HepG2 (cell line): Measurements from ENCODE around the gene MYL4. TPM values are rescaled to one million over a fixed set of nuclear protein-coding genes. Genes with fewer than 3 reads are reported as not detected.
A peak's percentile ranks its signal among the peaks of the same experiment; 100 is the strongest.

Experiments used
- CEBPG ChIP-seq: IDR thresholded peaks from 2 replicates; pipeline ENCODE4 v1.6.1; 2016
- DNMT1 ChIP-seq: sonication (generic); formaldehyde crosslinking; IDR thresholded peaks from 2 replicates; pipeline ENCODE4 v1.5.1; 2020; ENCODE audit warnings: mild to moderate bottlenecking, missing genetic modification reagents
- MXD4 ChIP-seq: IDR thresholded peaks from 2 replicates; pipeline ENCODE4 v1.6.1; 2016; ENCODE audit warnings: mild to moderate bottlenecking, missing biosample characterization, missing genetic modification reagents
- ZNF274 ChIP-seq: sonication (generic); formaldehyde crosslinking; IDR thresholded peaks from 2 replicates; pipeline ENCODE4 v1.5.1; 2020; ENCODE audit warnings: mild to moderate bottlenecking, missing genetic modification reagents
- ZNF335 ChIP-seq: sonication (generic); formaldehyde crosslinking; IDR thresholded peaks from 2 replicates; pipeline ENCODE4 v1.4.0; 2020; ENCODE audit warnings: missing genetic modification reagents
- ZNF644 ChIP-seq: IDR thresholded peaks from 2 replicates; pipeline ENCODE4 v1.6.1; 2016; ENCODE audit warnings: low read depth
- polyA plus RNA-seq, 8 experiments: library from polyadenylated mRNA; depleted of rRNA in 3 of 8; stranded (reverse) in 7 of 8; unstranded in 1 of 8; fragments of >200 nt; fragmentation: Illumina TruSeq in 4 of 8; extraction: Trizol in 4 of 8; gene quantifications; 2 replicates each; pipeline versions ENCODE4 v1.2.1 to v1.2.3, GENCODE V29; 2011 to 2016; ENCODE audit warnings: low read depth in 4 of 8, missing spikeins in 1 of 8, mixed read lengths in 1 of 8; ENCODE audit not compliant: insufficient read depth in 1 of 8
- total RNA-seq, 5 experiments: library from RNA; depleted of rRNA; stranded (reverse); fragments of >200 nt; fragmentation: Illumina TruSeq; extraction: Trizol; gene quantifications; 2 replicates each; pipeline ENCODE4 v1.2.3, GENCODE V29; 2016; ENCODE audit warnings: low read depth in 1 of 5
- TF ChIP-seq, protein P1 (sequence below): sonication (generic); formaldehyde crosslinking; IDR thresholded peaks from 2 replicates; pipeline ENCODE4 v1.4.0; 2020; ENCODE audit warnings: missing genetic modification reagents, borderline replicate concordance
- TF ChIP-seq, protein P2 (sequence below): sonication (generic); formaldehyde crosslinking; IDR thresholded peaks from 2 replicates; pipeline ENCODE4 v1.5.1; 2020; ENCODE audit warnings: mild to moderate bottlenecking, missing genetic modification reagents, moderate library complexity

Gene MYL4
- total and polyA plus RNA-seq, 2 of the 13 experiments (the other 11 are each of a cell fraction or from before 2014, with no cell fraction given) = not detected

DNA sequence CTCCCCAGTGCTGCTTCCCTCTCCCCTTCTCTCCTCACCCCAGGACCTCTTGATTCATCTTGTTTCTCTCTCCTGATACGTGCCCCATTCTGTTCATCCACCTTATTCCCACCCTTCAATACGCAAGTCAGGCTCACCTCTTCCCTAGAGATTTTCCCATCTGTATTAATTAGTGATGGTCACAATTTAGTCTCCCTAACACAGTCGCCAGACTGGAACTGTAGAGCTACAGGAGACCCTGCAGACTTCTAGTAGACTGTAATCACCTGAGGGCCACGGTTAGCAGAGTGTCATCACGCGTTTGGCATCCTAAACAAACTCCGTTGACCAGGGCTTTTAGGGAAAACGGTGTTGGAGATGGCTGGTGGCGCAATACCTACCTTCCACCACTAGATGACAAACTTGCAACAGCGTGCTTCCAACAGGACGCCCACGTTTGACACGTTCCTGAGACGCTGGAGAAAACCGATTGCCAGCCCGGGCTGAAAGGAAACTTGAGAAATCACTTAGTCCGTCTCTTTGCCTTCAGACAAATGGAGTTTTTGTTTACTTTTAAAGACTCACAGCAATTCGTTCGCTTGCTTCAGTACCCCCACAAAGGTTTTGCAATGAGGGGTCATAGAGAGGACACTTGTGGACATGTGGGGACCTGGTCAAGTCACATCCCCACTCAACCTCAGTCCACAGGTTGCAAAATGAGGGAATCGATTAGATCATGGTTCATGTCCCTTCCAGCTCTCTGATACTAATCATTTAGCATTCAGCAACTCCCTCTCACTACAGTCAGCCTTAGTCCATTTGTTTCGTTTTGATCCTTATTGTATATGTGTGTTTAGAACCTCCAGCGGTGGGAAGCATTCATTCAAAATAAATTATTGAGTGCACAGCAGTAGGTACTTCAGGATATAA lies 20.6 kb downstream of the MYL4 start (continued):
- TF ChIP-seq, protein P1, sequence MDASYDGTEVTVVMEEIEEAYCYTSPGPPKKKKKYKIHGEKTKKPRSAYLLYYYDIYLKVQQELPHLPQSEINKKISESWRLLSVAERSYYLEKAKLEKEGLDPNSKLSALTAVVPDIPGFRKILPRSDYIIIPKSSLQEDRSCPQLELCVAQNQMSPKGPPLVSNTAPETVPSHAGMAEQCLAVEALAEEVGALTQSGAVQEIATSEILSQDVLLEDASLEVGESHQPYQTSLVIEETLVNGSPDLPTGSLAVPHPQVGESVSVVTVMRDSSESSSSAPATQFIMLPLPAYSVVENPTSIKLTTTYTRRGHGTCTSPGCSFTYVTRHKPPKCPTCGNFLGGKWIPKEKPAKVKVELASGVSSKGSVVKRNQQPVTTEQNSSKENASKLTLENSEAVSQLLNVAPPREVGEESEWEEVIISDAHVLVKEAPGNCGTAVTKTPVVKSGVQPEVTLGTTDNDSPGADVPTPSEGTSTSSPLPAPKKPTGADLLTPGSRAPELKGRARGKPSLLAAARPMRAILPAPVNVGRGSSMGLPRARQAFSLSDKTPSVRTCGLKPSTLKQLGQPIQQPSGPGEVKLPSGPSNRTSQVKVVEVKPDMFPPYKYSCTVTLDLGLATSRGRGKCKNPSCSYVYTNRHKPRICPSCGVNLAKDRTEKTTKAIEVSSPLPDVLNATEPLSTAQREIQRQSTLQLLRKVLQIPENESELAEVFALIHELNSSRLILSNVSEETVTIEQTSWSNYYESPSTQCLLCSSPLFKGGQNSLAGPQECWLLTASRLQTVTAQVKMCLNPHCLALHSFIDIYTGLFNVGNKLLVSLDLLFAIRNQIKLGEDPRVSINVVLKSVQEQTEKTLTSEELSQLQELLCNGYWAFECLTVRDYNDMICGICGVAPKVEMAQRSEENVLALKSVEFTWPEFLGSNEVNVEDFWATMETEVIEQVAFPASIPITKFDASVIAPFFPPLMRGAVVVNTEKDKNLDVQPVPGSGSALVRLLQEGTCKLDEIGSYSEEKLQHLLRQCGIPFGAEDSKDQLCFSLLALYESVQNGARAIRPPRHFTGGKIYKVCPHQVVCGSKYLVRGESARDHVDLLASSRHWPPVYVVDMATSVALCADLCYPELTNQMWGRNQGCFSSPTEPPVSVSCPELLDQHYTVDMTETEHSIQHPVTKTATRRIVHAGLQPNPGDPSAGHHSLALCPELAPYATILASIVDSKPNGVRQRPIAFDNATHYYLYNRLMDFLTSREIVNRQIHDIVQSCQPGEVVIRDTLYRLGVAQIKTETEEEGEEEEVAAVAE = 0 out of 2 replicates have a peak, but pooled peaks have one; percentile 62
- TF ChIP-seq, protein P2, sequence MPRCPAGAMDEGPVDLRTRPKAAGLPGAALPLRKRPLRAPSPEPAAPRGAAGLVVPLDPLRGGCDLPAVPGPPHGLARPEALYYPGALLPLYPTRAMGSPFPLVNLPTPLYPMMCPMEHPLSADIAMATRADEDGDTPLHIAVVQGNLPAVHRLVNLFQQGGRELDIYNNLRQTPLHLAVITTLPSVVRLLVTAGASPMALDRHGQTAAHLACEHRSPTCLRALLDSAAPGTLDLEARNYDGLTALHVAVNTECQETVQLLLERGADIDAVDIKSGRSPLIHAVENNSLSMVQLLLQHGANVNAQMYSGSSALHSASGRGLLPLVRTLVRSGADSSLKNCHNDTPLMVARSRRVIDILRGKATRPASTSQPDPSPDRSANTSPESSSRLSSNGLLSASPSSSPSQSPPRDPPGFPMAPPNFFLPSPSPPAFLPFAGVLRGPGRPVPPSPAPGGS (CRISPR knock-in tag) = 0 out of 2 replicates have a peak, but pooled peaks have one; percentile 44
- peak; percentile 96 for TF ChIP-seq CEBPG
- peak; percentile 83; the same call in 1 of the 2 replicates for TF ChIP-seq ZNF274 (CRISPR knock-in tag)
- peak; percentile 30; the same call in 1 of the 2 replicates for TF ChIP-seq ZNF644 (CRISPR knock-in tag)
- no peak for TF ChIP-seq DNMT1 (CRISPR knock-in tag)
- peak; percentile 83 for TF ChIP-seq MXD4
- TF ChIP-seq ZNF335 (CRISPR knock-in tag) = peak; percentile 58; the same call in 1 of the 2 replicates
